Measurements from ENCODE around the gene DCDC2C. TPM values are rescaled to one million over a fixed set of nuclear protein-coding genes. Genes with fewer than 3 reads are reported as not detected.

The DCDC2C gene
- total RNA-seq, 1 experiment from 2014 or later: not detected

DNA sequence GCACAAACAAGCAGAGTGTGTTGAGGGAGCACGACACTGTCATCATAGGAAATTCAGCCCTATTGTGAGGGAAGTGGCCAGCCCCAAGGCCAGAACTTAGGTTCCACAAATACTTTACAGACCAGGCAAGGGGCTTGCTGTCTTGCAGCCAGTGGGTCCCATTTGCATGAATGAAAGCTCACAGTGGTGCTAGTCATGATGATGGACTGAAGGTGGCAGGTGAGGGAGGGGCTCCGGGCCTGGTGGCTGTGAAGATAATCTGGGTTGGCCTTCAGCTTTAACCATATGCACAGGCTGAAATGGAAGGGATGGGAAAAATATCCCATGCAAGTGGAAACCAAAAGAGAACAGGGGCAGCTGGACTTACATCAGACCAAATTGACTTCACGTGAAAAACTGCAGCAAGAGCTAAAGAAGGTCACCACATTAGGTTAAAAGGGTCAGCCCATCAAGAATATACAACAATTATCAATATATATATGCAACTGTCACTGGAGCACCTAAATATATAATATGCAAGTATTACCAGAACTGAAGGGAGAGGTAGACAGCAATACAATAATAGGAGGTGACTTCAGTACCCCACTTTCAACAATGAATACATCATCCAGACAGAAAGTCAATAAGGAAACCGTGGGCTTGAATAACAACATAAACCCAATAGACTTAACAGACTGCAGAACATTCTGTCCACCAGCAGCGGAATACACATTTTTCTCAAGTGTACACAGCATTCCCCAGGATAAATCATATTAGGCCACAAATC, 39.6 kb downstream of the DCDC2C start:
- ChIA-PET CTCF (no interaction called here), POLR2A (no interaction called here)
- H3K27me3 Mint-ChIP-seq (ENCODE audit: insufficient read depth, unreplicated experiment): peaks cover 39% of the 10 kb centered on the region
- H3K9me3 ChIP-seq: no peaks in the 10 kb centered on the region
- no TSS peak for BruUV-seq (replicated peaks)
- intact Hi-C loops (cut with micrococcal nuclease; ENCODE audit: unreplicated experiment): no loop called here
- H3K27me3 ChIP-seq (replicated peaks; ENCODE audit: control insufficient read depth, insufficient read depth, low read length): no peaks in the 10 kb centered on the region; the same call in 1 of the 2 replicates
- H3K4me3 ChIP-seq (ENCODE audit: low read depth, low read length): no peak overlapping the region
- TF ChIP-seq, protein P1, sequence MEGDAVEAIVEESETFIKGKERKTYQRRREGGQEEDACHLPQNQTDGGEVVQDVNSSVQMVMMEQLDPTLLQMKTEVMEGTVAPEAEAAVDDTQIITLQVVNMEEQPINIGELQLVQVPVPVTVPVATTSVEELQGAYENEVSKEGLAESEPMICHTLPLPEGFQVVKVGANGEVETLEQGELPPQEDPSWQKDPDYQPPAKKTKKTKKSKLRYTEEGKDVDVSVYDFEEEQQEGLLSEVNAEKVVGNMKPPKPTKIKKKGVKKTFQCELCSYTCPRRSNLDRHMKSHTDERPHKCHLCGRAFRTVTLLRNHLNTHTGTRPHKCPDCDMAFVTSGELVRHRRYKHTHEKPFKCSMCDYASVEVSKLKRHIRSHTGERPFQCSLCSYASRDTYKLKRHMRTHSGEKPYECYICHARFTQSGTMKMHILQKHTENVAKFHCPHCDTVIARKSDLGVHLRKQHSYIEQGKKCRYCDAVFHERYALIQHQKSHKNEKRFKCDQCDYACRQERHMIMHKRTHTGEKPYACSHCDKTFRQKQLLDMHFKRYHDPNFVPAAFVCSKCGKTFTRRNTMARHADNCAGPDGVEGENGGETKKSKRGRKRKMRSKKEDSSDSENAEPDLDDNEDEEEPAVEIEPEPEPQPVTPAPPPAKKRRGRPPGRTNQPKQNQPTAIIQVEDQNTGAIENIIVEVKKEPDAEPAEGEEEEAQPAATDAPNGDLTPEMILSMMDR (IDR thresholded peaks at IDR 0.05; ENCODE audit: insufficient read depth in 1 of 2, low read depth in 1 of 2, low read length in 1 of 2, severe bottlenecking in 1 of 2, unreplicated experiment in 1 of 2): no peak
- no peaks in the 10 kb centered on the region for H3K4me1 ChIP-seq
- no peak for DNase-seq
- H3K36me3 ChIP-seq (ENCODE audit: control insufficient read depth, insufficient read depth, low read length): no peaks in the 10 kb centered on the region
- no peaks in the 10 kb centered on the region for H3K4me1 Mint-ChIP-seq (ENCODE audit: low read depth, unreplicated experiment)
- H3K4me3 Mint-ChIP-seq (ENCODE audit: unreplicated experiment): no peak overlapping the region
- no peak overlapping the region for H3K27ac Mint-ChIP-seq (ENCODE audit: unreplicated experiment)
- no peaks in the 10 kb centered on the region for H3K9me3 Mint-ChIP-seq (ENCODE audit: unreplicated experiment)
- H3K36me3 Mint-ChIP-seq (ENCODE audit: insufficient read depth, unreplicated experiment): no peaks in the 10 kb centered on the region

DNA sequence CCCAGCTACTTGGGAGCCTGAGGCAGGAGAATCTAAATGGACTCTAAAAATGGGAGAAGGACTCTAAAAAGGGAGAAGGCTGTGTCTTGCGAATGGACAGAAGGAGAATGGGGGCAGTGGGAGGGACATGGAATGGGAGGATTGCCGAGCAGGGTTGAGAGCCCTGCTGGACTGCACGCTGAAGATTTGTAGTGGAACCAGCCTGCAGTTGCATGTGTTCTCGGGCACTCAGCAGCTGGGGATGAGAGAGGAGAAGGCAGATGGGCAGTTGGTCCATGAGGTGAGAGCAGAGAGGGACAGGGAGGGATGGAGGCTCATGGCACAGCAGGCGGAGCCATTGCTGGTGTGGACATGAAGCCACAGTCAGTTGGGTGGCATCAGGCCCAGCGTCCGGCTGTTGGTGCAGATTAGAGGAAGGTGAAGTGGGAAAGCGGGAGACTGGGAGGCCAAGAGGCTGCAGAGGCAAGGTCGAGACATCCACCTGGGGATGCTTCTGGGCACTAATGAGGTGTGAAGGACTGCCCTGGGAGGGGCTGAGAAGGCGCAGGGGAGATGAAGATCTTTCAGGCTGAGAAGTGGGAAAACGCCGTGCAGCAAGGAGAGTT, 40.7 kb downstream of the DCDC2C start:
- H3K27me3 ChIP-seq (replicated peaks; ENCODE audit: control insufficient read depth, insufficient read depth, low read length): no peaks in the 10 kb centered on the region; the same call in 1 of the 2 replicates
- H3K9me3 ChIP-seq: no peaks in the 10 kb centered on the region
- BruUV-seq (replicated peaks): no TSS peak
- POLR2A ChIA-PET: no interaction called here
- Mint-ChIP-seq H3K9me3 (ENCODE audit: unreplicated experiment) (no peaks in the 10 kb centered on the region), H3K36me3 (ENCODE audit: insufficient read depth, unreplicated experiment) (no peaks in the 10 kb centered on the region), H3K4me1 (ENCODE audit: low read depth, unreplicated experiment) (no peaks in the 10 kb centered on the region), H3K27ac (ENCODE audit: unreplicated experiment) (no peak overlapping the region), H3K4me3 (ENCODE audit: unreplicated experiment) (no peak overlapping the region), H3K27me3 (ENCODE audit: insufficient read depth, unreplicated experiment) (peaks cover 44% of the 10 kb centered on the region)
- TF ChIP-seq, protein P1 (IDR thresholded peaks at IDR 0.05; ENCODE audit: insufficient read depth in 1 of 2, low read depth in 1 of 2, low read length in 1 of 2, severe bottlenecking in 1 of 2, unreplicated experiment in 1 of 2): no peak
- no peak overlapping the region for H3K4me3 ChIP-seq (ENCODE audit: low read depth, low read length)
- no peaks in the 10 kb centered on the region for H3K4me1 ChIP-seq
- intact Hi-C loops (cut with micrococcal nuclease; ENCODE audit: unreplicated experiment): no loop called here
- CTCF ChIA-PET: no interaction called here
- no peaks in the 10 kb centered on the region for H3K36me3 ChIP-seq (ENCODE audit: control insufficient read depth, insufficient read depth, low read length)
- no peak for DNase-seq

DNA sequence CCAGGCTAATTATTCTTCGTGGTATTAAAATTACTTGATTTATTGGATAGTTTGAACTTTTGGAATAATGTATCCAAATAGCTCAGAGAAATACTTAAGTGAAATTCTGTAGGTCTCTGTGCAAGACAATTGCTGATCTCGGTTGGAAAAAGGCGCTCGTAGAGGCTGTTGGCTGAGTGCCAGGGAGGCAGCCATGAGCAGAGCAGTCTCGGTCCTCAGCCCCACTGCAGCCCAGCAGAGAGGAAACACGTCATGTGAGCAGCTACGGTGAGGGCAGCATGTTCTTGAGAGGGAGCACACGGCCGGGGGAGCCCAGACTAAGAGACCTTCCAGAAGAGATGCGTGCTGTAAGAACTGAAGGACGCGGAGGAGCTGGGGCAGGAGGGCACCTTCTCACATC, 42.5 kb downstream of the DCDC2C start:
- intact Hi-C loops (cut with micrococcal nuclease; ENCODE audit: unreplicated experiment): no loop called here
- H3K4me3 Mint-ChIP-seq (ENCODE audit: unreplicated experiment): no peak overlapping the region
- no TSS peak for BruUV-seq (replicated peaks)
- H3K4me1 Mint-ChIP-seq (ENCODE audit: low read depth, unreplicated experiment): no peaks in the 10 kb centered on the region
- H3K4me1 ChIP-seq: no peaks in the 10 kb centered on the region
- ChIA-PET POLR2A (no interaction called here), CTCF (no interaction called here)
- H3K27me3 Mint-ChIP-seq (ENCODE audit: insufficient read depth, unreplicated experiment): peaks cover 54% of the 10 kb centered on the region
- H3K27me3 ChIP-seq (replicated peaks; ENCODE audit: control insufficient read depth, insufficient read depth, low read length): no peaks in the 10 kb centered on the region; the same call in 1 of the 2 replicates
- DNase-seq: no peak
- H3K36me3 ChIP-seq (ENCODE audit: control insufficient read depth, insufficient read depth, low read length): no peaks in the 10 kb centered on the region
- TF ChIP-seq, protein P1 (IDR thresholded peaks at IDR 0.05; ENCODE audit: insufficient read depth in 1 of 2, low read depth in 1 of 2, low read length in 1 of 2, severe bottlenecking in 1 of 2, unreplicated experiment in 1 of 2): no peak
- H3K36me3 Mint-ChIP-seq (ENCODE audit: insufficient read depth, unreplicated experiment): no peaks in the 10 kb centered on the region
- no peaks in the 10 kb centered on the region for H3K9me3 Mint-ChIP-seq (ENCODE audit: unreplicated experiment)
- no peak overlapping the region for H3K27ac Mint-ChIP-seq (ENCODE audit: unreplicated experiment)
- H3K4me3 ChIP-seq (ENCODE audit: low read depth, low read length): no peak overlapping the region
- H3K9me3 ChIP-seq: no peaks in the 10 kb centered on the region
